GM19372 (cell line): Measurements from ENCODE around the gene ZDHHC11.
"Not testable (repeated sequence)": the region's sequence is repeated elsewhere in the genome, so short reads cannot be mapped to it uniquely, and the experiment has no call there.

Experiments used
- ATAC-seq: cut with Tn5 transposase; IDR thresholded peaks from one replicate; pipeline ENCODE4 v1.9.1; 2021; ENCODE audit warnings: mild to moderate bottlenecking, low read depth, moderate library complexity; ENCODE audit not compliant: unreplicated experiment

The ZDHHC11 gene

DNA sequence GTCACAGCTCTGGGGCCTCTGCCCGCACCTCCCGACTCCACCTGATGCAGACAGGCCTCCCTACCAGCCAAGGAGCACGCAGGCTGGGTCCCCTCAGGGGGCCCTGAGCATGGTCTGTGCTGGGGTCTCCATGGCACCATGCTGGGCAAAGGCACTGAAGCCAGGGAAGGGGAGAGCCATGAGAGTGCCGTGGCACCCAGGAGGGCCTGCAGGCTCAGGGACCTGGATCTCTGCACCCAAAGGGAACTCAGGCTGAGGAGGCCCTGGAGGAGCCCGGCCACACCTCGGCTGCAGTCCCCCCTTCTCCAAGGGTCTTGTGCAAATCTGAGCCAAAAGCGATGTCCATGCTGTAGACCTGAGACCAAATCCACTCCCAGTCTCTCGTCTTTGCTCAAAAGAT lies 98.8 kb downstream of the ZDHHC11 start:
- ATAC-seq = not testable (repeated sequence)

DNA sequence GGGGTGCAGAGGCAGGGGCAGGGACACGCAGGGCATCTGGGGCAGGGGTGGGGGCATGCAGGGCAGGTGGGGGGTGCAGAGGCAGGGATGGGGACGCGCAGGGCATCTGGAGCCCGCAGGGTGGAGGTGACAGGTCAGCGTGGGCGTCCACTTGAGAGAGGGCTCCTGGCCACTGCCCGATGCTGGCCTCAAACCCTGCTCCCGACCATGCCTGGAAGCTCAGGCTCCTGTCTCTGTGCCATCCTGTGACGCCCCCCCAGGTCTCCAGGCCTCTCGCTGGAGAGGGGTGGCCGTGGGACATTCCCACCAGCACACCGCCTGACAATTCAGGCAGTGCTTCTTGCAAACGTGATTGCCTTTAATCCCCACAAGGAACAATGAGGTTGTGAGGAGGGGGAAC lies 99.3 kb downstream of the ZDHHC11 start:
- no peak for ATAC-seq

DNA sequence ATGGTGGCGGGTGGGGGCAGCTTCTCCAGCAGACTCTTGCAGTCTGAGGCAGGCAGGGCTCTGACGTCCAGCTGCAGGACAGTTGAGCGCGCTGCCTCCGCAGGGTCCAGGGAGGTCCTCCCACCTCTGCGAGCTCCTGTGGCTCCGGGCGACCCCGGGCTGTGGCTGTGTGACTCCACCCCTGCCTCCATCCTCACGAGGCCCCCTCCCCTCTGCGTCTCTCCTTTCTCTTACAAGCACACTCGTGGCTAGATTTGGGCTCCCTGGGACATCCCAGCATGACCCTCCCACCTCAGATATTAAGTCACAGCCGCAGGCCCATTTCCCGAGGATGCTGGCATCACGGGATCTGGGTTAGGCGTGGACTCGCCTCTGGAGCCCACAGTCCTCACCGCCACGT lies 100.6 kb downstream of the ZDHHC11 start:
- ATAC-seq = not testable (repeated sequence)

DNA sequence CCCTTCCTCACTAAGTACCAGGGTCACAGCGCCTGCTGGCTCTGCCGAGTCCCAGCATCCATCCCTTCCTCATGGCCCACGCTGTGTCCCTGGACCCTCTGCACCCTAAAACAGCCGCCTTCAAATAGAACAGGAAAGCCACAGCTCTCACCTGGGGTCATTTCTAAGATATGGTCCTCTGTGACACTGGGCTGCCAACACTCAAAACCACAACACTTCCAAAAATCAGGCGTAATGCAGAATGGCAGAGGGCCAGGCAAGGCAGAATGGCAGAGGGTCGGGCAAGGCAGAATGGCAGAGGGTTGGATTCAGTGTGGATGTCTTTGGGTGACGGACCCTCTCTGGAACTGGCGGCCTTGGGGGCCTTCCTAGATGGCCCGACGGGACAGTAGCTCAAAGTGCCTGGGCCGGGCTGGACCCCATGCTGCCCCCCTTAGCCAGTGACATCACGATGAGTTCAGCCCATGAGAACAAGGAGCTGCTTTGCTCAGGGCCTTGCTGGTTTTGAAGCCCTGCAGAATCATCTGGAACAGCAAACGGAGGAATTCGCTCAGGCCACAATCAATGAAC lies 101.6 kb downstream of the ZDHHC11 start:
- ATAC-seq = no peak

DNA sequence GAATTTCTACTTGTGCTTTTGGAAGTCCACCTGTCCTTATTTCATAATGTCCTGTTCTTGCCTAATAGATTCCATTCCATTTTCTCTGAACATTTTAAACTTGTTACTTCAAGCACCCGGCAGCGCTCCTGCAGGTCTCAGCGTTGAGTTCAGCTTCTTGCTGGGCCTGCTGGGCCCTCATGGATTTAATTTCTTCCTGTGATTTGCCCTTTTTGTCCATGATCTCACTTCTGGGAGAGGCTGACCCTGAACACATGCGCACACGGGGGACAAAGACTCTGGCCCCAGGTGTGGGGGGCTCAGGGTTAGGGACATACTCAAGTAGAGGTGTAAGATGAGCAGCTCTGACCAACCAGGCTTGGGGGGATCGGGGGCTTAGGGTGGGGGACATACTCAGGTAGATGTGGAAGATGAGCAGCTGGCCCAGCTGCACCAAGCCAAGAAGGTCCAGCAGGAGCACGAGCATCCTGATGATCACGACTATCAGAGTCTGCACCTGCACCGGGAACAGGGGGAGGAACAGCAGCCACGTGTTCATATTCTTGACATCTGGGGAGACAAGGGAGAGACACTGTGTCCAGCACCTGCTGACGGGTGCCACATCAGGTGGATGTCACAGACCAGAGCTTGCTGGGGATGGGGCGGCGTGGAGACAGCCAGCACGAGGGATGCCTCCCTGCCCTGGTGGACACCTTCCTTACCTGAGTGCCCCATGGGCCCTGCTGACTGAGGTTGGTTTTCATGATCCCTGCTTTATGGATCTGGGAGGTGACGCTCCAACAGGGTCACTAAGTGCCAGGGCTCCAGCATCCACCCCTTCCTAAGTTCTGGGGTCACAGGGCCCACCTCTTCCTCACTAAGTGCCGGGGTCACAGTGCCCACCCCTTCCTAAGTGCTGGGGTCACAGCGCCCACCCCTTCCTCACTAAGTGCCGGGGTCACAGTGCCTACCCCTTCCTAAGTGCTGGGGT lies 102.5 kb downstream of the ZDHHC11 start:
- ATAC-seq = not testable (repeated sequence)

DNA sequence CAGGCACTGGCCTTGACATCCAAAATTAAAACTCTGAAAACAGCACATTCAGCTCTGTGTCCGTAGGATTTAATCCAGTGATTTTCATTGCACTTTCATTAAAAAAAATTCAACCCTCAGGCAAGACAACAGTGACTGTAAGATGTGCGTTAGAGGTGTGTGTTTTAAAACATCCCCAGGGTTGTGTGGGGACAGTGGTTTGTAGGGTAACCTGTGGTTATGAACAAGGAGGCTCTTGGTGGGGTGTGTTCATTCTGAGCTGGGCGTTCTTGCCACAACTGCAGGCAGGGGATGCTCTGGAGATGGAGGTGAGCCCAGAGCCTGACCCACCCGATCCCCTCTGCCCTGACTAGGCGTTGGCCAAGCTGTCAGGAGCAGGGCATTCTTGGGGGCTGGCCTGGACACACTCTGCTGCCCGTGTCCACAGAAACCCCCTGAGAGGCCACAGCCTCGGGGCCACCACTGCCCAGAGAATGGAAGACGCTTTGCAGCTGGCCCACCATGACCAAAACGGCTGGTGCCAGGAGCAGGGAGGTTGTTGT lies 103.4 kb downstream of the ZDHHC11 start:
- not testable (repeated sequence) for ATAC-seq

DNA sequence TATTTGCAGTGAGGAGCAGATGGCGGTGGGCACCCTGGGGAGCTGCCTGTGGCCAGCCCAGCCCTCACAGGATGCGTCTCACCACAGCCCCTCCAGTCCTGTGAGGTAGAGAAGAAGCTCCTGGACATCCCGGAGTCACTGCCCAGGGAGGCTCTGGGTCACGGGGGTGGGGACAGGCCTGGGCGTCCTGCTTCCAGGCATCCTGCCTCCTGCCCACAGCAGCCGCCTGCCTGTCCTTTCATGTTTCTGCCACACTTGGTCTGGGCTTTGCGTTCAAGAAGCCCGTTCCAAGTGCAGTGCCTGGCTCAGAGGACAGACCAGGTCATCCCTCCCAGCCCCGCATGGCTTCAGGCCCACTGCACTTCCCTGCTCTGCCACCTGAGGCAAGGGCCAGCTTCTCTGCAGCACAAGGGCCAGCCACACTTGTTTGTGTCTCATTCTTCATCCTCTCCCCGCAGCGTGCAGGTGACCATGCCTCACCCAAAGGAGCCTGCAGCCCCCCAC lies 104.5 kb downstream of the ZDHHC11 start:
- no peak for ATAC-seq
